Right lobe of liver (tissue), 6 donors: ENCODE data around the gene LRRC28. TPM values are rescaled to one million over a fixed set of nuclear protein-coding genes. Genes with fewer than 3 reads are reported as not detected.

Experiments
- ATAC-seq, 4 donors: fragments of 200-7000 bp; cut with Tn5 transposase; one replicate each; pipeline ENCODE4 v1.9.1; 2020; ENCODE audit warnings: mild to moderate bottlenecking in 4 of 4, moderate library complexity in 4 of 4
- DNase-seq, 3 donors: peaks; one replicate each; pipeline ENCODE4 v3.0.0-alpha.2; 2020
- H3K27ac ChIP-seq, 3 donors: fragments of 200-600 bp; one replicate each; pipeline ENCODE4 v1.8.0; 2022
- H3K27me3 ChIP-seq, 2 donors: fragments of 200-600 bp; one replicate each; pipeline ENCODE4 v1.8.0; 2022
- H3K36me3 ChIP-seq, 4 donors: fragments of 200-600 bp; sonication (generic) in 1 of 4; one replicate each; pipeline versions ENCODE4 v1.5.1 to v1.8.0; 2017 to 2022; ENCODE audit warnings: control low read depth in 1 of 4
- H3K4me1 ChIP-seq, 4 donors: fragments of 200-600 bp; sonication (generic) in 1 of 4; one replicate each; pipeline versions ENCODE4 v1.5.1 to v1.8.0; 2017 to 2022; ENCODE audit warnings: control low read depth in 1 of 4
- H3K4me3 ChIP-seq, 3 donors: fragments of 200-600 bp; one replicate each; pipeline ENCODE4 v1.8.0; 2022
- H3K9me3 ChIP-seq, 4 donors: fragments of 200-600 bp; sonication (generic) in 1 of 4; one replicate each; pipeline versions ENCODE4 v1.5.1 to v1.8.0; 2017 to 2022; ENCODE audit warnings: control low read depth in 1 of 4
- POLR2A ChIP-seq: fragments of 450-650 bp; IDR thresholded peaks from one replicate; pipeline ENCODE4 v1.6.1; 2017; ENCODE audit warnings: antibody characterized with exemption, mild to moderate bottlenecking
- WGBS: methylation state at CpG from one replicate; pipeline ENCODE4 v1.1.6; 2018; ENCODE audit warnings: low coverage, low lambda C conversion rate; ENCODE audit not compliant: insufficient coverage; ENCODE audit errors: missing lambda C conversion rate; 5-methylcytosine and 5-hydroxymethylcytosine counted together
- intact Hi-C, 2 donors: fragments of 100-400 bp; cut with DNase I; formaldehyde crosslinking; loops; one replicate each; pipeline versions ENCODE4 v1.11.2 to v1.14.1; 2022
- total RNA-seq, 6 experiments: library from RNA; depleted of rRNA in 2 of 6; stranded (reverse); fragments of >200 nt in 2 of 6; fragmentation: NEBNext Ultra II Directional in 3 of 6; extraction: Animal tissue kit (Norgen Biotek cat#: 25700) in 3 of 6; gene quantifications; one replicate each; pipeline versions ENCODE4 v1.1.0 to v1.2.4, GENCODE V29; 2016 to 2023
- TF ChIP-seq, protein P1 (sequence below), 4 donors: fragments of 200-600 bp in 3 of 4; fragments of 450-650 bp in 1 of 4; IDR thresholded peaks; one replicate each; pipeline versions ENCODE4 v1.5.1 to v1.8.0; 2016 to 2022; ENCODE audit warnings: antibody characterized with exemption in 4 of 4, mild to moderate bottlenecking in 2 of 4
- donor health status: DM: no; HTN: yes; CAD: no.
- donor health status: DM: no; HTN: no; CAD: no.
- donor health status: DM: no; HTN: no; CAD: no.
- donor health status: DM: no; HTN: yes; CAD: no.
- donor health status: DM: no; HTN: yes; CAD: no.

The LRRC28 gene
- total RNA-seq, 6 experiments from 2014 or later: 21.8 to 70.1 (median 31.9) TPM

GRCh38 chr15:99414755-99415731, 163.8 kb downstream of the LRRC28 start:
- H3K36me3 ChIP-seq: no peaks in the 10 kb centered on the region
- intact Hi-C loops: no loop called here
- WGBS: no CpG with 5 or more reads among the region's 25 CpGs
- no peak overlapping the region for H3K27ac ChIP-seq
- no peak overlapping the region for H3K4me3 ChIP-seq
- no peak for TF ChIP-seq POLR2A
- TF ChIP-seq, protein P1, sequence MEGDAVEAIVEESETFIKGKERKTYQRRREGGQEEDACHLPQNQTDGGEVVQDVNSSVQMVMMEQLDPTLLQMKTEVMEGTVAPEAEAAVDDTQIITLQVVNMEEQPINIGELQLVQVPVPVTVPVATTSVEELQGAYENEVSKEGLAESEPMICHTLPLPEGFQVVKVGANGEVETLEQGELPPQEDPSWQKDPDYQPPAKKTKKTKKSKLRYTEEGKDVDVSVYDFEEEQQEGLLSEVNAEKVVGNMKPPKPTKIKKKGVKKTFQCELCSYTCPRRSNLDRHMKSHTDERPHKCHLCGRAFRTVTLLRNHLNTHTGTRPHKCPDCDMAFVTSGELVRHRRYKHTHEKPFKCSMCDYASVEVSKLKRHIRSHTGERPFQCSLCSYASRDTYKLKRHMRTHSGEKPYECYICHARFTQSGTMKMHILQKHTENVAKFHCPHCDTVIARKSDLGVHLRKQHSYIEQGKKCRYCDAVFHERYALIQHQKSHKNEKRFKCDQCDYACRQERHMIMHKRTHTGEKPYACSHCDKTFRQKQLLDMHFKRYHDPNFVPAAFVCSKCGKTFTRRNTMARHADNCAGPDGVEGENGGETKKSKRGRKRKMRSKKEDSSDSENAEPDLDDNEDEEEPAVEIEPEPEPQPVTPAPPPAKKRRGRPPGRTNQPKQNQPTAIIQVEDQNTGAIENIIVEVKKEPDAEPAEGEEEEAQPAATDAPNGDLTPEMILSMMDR (IDR thresholded peaks at IDR 0.05): no peak
- no peaks in the 10 kb centered on the region for H3K27me3 ChIP-seq
- ATAC-seq (peak in 1 of 4 donors; percentile 43), DNase-seq (no peak)
- no peaks in the 10 kb centered on the region for H3K4me1 ChIP-seq
- H3K9me3 ChIP-seq: no peaks in the 10 kb centered on the region

- WGBS: 71% methylated on average over 9 of the region's 19 CpGs
- DNase-seq (no peak), ATAC-seq (peak; percentile 27 to 56 (median 38))
Measured at GRCh38 chr15:99416191-99417188, 165.2 kb downstream of the LRRC28 start.

DNA sequence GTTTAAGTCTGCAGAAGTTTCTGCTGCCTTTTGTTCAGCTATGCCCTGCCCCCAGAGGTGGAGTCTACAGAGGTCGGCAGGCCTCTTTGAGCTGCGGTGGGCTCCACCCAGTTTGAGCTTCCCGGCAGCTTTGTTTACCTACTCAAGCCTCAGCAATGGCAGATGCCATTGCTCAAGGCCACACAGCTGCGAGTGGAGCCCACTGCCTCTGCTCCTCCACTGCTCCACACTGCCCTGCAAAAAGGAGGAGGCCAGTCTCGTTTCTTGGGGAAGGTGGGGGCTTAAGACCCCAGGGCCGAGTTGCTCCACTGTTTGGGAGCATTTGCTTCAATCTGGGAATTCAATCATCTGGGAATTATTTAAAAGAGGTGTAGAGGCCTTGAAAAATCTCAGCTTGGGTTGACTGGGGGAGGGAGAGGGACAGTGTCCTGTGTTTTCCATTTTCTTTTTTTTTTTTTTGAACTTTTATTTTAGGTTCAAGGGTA, 169.9 kb downstream of the LRRC28 start:
- Histone ChIP-seq H3K4me3 (no peak overlapping the region), H3K9me3 (no peaks in the 10 kb centered on the region), H3K36me3 (no peaks in the 10 kb centered on the region), H3K4me1 (no peaks in the 10 kb centered on the region), H3K27ac (no peak overlapping the region), H3K27me3 (no peaks in the 10 kb centered on the region)
- TF ChIP-seq, protein P1 (IDR thresholded peaks at IDR 0.05): no peak
- no peak for TF ChIP-seq POLR2A
- no peak for ATAC-seq
- WGBS: 20% methylated on average over 6 of the region's 6 CpGs
- intact Hi-C loops: no loop called here
- peak in 1 of 3 donors; percentile 38 for DNase-seq

More at GRCh38 chr15:99416191-99417188, 165.2 kb downstream of the LRRC28 start:
- Histone ChIP-seq H3K27ac (no peak overlapping the region), H3K9me3 (no peaks in the 10 kb centered on the region), H3K27me3 (no peaks in the 10 kb centered on the region), H3K4me1 (no peaks in the 10 kb centered on the region), H3K4me3 (no peak overlapping the region), H3K36me3 (no peaks in the 10 kb centered on the region)
- intact Hi-C loops: no loop called here
- TF ChIP-seq, protein P1 (IDR thresholded peaks at IDR 0.05): no peak

- Histone ChIP-seq H3K36me3 (no peaks in the 10 kb centered on the region), H3K4me3 (no peak overlapping the region), H3K27me3 (no peaks in the 10 kb centered on the region), H3K4me1 (no peaks in the 10 kb centered on the region), H3K9me3 (no peaks in the 10 kb centered on the region), H3K27ac (no peak overlapping the region)
- TF ChIP-seq, protein P1 (IDR thresholded peaks at IDR 0.05): no peak
- TF ChIP-seq POLR2A: no peak
- WGBS: 100% methylated on average over 1 of the region's 1 CpG
- no peak for DNase-seq
- no peak for ATAC-seq
- intact Hi-C loops: no loop called here
Measured at GRCh38 chr15:99421758-99422157, 170.5 kb downstream of the LRRC28 start.
